Measurements from ENCODE around the gene EDDM3A. TPM values are rescaled to one million over a fixed set of nuclear protein-coding genes. Genes with fewer than 3 reads are reported as not detected.

The EDDM3A gene
- polyA plus RNA-seq, 1 of the 3 experiments (the other 2 are of a cell fraction), result not detected

DNA sequence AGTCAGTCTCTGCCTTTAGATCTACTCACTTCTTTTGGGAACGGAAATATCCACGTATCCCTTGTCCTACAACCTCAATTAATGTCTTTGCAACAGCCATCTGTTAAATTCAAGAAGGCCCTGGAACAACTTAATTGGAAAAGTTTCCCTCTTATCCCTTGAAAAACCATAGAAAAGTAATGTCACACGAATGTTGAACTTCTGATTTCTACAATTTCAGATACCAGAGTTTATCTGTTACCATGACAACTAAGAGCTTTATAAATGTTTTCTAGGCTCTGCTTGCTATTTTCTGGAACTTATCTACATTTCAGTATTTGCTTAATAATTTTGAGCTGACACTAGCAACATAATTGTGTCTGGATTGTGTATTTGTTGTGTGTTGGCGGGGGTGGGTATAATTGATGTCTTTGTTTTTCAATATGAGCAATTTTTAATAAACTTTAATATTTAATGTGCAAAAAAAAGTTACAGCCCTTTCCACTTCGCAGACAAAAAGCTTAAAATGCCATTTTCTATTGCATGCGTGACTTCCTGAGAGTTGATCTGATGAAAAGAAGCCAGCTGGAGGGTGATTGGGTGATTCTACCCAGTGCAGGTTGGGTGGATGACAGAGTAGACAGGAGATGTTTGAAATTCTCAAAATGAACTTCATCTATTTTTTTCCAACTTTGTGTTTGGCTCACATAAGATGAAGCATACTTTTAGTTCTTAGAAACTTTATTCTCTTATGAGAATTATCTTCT lies 11.8 kb upstream of the EDDM3A start:
- no peaks in the 10 kb centered on the region for H3K9me3 ChIP-seq
- TF ChIP-seq RAD21 (IDR thresholded peaks at IDR 0.05; ENCODE audit: low read length), result no peak
- TF ChIP-seq YY1 (IDR thresholded peaks at IDR 0.05; ENCODE audit: low read depth), result no peak
- TF ChIP-seq EZH2phosphoT487 (IDR thresholded peaks at IDR 0.05; ENCODE audit: borderline replicate concordance, low read depth), result no peak
- no peak for TF ChIP-seq TCF12 (IDR thresholded peaks at IDR 0.05)
- TF ChIP-seq GABPA (IDR thresholded peaks at IDR 0.05; ENCODE audit: low read depth), result no peak
- no peak for TF ChIP-seq FOXM1 (IDR thresholded peaks at IDR 0.05; ENCODE audit: low read depth)
- TF ChIP-seq RFX5 (IDR thresholded peaks at IDR 0.05; ENCODE audit: low read length), result no peak
- TF ChIP-seq TAF1 (IDR thresholded peaks at IDR 0.05; ENCODE audit: borderline replicate concordance, low read depth, low read length), result no peak
- TF ChIP-seq FOSL2 (IDR thresholded peaks at IDR 0.05; ENCODE audit: borderline replicate concordance, low read depth), result no peak
- no peak for TF ChIP-seq RCOR1 (IDR thresholded peaks at IDR 0.05; ENCODE audit: low read length)
- TF ChIP-seq, protein P1, sequence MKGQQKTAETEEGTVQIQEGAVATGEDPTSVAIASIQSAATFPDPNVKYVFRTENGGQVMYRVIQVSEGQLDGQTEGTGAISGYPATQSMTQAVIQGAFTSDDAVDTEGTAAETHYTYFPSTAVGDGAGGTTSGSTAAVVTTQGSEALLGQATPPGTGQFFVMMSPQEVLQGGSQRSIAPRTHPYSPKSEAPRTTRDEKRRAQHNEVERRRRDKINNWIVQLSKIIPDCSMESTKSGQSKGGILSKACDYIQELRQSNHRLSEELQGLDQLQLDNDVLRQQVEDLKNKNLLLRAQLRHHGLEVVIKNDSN (IDR thresholded peaks at IDR 0.05; ENCODE audit: borderline replicate concordance, low read depth), result no peak
- TF ChIP-seq, protein P2, sequence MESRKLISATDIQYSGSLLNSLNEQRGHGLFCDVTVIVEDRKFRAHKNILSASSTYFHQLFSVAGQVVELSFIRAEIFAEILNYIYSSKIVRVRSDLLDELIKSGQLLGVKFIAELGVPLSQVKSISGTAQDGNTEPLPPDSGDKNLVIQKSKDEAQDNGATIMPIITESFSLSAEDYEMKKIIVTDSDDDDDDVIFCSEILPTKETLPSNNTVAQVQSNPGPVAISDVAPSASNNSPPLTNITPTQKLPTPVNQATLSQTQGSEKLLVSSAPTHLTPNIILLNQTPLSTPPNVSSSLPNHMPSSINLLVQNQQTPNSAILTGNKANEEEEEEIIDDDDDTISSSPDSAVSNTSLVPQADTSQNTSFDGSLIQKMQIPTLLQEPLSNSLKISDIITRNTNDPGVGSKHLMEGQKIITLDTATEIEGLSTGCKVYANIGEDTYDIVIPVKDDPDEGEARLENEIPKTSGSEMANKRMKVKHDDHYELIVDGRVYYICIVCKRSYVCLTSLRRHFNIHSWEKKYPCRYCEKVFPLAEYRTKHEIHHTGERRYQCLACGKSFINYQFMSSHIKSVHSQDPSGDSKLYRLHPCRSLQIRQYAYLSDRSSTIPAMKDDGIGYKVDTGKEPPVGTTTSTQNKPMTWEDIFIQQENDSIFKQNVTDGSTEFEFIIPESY (IDR thresholded peaks at IDR 0.05; ENCODE audit: borderline replicate concordance, low read depth), result no peak
- no peak for TF ChIP-seq MXI1 (IDR thresholded peaks at IDR 0.05; ENCODE audit: low read depth, low read length)
- TF ChIP-seq EP300 (IDR thresholded peaks at IDR 0.05; ENCODE audit: borderline replicate concordance in 1 of 2, low read depth in 1 of 2, low read length in 1 of 2), result no peak
- TF ChIP-seq, protein P3, sequence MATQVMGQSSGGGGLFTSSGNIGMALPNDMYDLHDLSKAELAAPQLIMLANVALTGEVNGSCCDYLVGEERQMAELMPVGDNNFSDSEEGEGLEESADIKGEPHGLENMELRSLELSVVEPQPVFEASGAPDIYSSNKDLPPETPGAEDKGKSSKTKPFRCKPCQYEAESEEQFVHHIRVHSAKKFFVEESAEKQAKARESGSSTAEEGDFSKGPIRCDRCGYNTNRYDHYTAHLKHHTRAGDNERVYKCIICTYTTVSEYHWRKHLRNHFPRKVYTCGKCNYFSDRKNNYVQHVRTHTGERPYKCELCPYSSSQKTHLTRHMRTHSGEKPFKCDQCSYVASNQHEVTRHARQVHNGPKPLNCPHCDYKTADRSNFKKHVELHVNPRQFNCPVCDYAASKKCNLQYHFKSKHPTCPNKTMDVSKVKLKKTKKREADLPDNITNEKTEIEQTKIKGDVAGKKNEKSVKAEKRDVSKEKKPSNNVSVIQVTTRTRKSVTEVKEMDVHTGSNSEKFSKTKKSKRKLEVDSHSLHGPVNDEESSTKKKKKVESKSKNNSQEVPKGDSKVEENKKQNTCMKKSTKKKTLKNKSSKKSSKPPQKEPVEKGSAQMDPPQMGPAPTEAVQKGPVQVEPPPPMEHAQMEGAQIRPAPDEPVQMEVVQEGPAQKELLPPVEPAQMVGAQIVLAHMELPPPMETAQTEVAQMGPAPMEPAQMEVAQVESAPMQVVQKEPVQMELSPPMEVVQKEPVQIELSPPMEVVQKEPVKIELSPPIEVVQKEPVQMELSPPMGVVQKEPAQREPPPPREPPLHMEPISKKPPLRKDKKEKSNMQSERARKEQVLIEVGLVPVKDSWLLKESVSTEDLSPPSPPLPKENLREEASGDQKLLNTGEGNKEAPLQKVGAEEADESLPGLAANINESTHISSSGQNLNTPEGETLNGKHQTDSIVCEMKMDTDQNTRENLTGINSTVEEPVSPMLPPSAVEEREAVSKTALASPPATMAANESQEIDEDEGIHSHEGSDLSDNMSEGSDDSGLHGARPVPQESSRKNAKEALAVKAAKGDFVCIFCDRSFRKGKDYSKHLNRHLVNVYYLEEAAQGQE (IDR thresholded peaks at IDR 0.05; ENCODE audit: low read depth, low read length), result no peak
- TF ChIP-seq, protein P4, sequence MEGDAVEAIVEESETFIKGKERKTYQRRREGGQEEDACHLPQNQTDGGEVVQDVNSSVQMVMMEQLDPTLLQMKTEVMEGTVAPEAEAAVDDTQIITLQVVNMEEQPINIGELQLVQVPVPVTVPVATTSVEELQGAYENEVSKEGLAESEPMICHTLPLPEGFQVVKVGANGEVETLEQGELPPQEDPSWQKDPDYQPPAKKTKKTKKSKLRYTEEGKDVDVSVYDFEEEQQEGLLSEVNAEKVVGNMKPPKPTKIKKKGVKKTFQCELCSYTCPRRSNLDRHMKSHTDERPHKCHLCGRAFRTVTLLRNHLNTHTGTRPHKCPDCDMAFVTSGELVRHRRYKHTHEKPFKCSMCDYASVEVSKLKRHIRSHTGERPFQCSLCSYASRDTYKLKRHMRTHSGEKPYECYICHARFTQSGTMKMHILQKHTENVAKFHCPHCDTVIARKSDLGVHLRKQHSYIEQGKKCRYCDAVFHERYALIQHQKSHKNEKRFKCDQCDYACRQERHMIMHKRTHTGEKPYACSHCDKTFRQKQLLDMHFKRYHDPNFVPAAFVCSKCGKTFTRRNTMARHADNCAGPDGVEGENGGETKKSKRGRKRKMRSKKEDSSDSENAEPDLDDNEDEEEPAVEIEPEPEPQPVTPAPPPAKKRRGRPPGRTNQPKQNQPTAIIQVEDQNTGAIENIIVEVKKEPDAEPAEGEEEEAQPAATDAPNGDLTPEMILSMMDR (IDR thresholded peaks at IDR 0.05), result no peak
- DNase-seq, result no peak
- H3K36me3 ChIP-seq (replicated peaks in 1 of 2; ENCODE audit: control insufficient read depth in 1 of 2, insufficient read depth in 2 of 2, low read length in 1 of 2), result no peaks in the 10 kb centered on the region
- no peaks in the 10 kb centered on the region for H3F3A ChIP-seq (replicated peaks; ENCODE audit: insufficient read depth)
- H3K27ac ChIP-seq (ENCODE audit: low read depth in 2 of 2, low read length in 1 of 2), result no peak overlapping the region
- no peaks in the 10 kb centered on the region for H3K4me1 ChIP-seq (ENCODE audit: control insufficient read depth in 1 of 2, insufficient read depth in 2 of 2, low read depth in 1 of 2, low read length in 1 of 2)
- no peak overlapping the region for H3K9ac ChIP-seq
- H4K20me1 ChIP-seq (ENCODE audit: insufficient read depth), result no peaks in the 10 kb centered on the region
- H3K79me2 ChIP-seq (ENCODE audit: insufficient read depth), result no peaks in the 10 kb centered on the region
- peaks cover 8% of the 10 kb centered on the region; the same call in 1 of the 2 replicates for H3K27me3 ChIP-seq (ENCODE audit: insufficient read depth)
- CTCF ChIA-PET, result no interaction called here
- no peak overlapping the region for H2AFZ ChIP-seq (ENCODE audit: low read depth)
- POLR2A ChIA-PET, result no interaction called here
- WGBS (ENCODE audit: low lambda C conversion rate), result 3% methylated on average over 6 of the region's 6 CpGs
- no peak overlapping the region for H3K4me2 ChIP-seq
- H3K4me3 ChIP-seq (ENCODE audit: low read depth in 2 of 2, low read length in 1 of 2), result no peak overlapping the region
- no peaks in the 10 kb centered on the region for H3K9me2 ChIP-seq
